Stimulated activated CD4-positive, alpha-beta T cell treated with anti-CD3 and anti-CD28 coated beads, Interleukin-15, amount 100 ng/mL, for 48 hours (primary cell): ENCODE results near the gene SREK1.
A peak's percentile ranks its signal among the peaks of the same experiment; 100 is the strongest.

Experiments
- DNase-seq, 2 donors: peaks; one replicate each; pipeline ENCODE4 v3.0.0-alpha.2; 2020; ENCODE audit warnings: low read depth in 2 of 2

SREK1 gene

GRCh38 chr5:66164044-66164790 lies 20.1 kb downstream of the SREK1 start:
- no peak for DNase-seq

GRCh38 chr5:66168226-66168625 lies 24.1 kb downstream of the SREK1 start:
- DNase-seq = no peak

GRCh38 chr5:66169534-66169933 lies 25.4 kb downstream of the SREK1 start:
- DNase-seq = no peak

GRCh38 chr5:66170195-66170919 lies 26.3 kb downstream of the SREK1 start:
- no peak for DNase-seq

- peak in 1 of 2 donors; percentile 25 for DNase-seq
Observed at GRCh38 chr5:66171349-66172344, 27.5 kb downstream of the SREK1 start.

- DNase-seq = no peak
Observed at GRCh38 chr5:66174338-66174737, 30.2 kb downstream of the SREK1 start.

GRCh38 chr5:66178799-66179198 lies 34.7 kb downstream of the SREK1 start:
- DNase-seq = no peak

- DNase-seq = no peak
Observed at GRCh38 chr5:66179297-66180051, 35.4 kb downstream of the SREK1 start.

- DNase-seq = no peak
Observed at GRCh38 chr5:66180282-66181155, 36.4 kb downstream of the SREK1 start.

GRCh38 chr5:66186108-66186507 lies 42.0 kb downstream of the SREK1 start:
- DNase-seq = no peak

- DNase-seq = no peak
Observed at GRCh38 chr5:66193419-66193818, 49.3 kb downstream of the SREK1 start.

GRCh38 chr5:66197764-66198405 lies 53.8 kb downstream of the SREK1 start:
- no peak for DNase-seq

- no peak for DNase-seq
Observed at GRCh38 chr5:66198837-66199236, 54.7 kb downstream of the SREK1 start.

GRCh38 chr5:66203531-66203930 lies 59.4 kb downstream of the SREK1 start:
- no peak for DNase-seq

- DNase-seq = no peak
Observed at GRCh38 chr5:66206465-66206864, 62.4 kb downstream of the SREK1 start.

GRCh38 chr5:66207800-66208561 lies 63.9 kb downstream of the SREK1 start:
- DNase-seq = no peak

- no peak for DNase-seq
Observed at GRCh38 chr5:66209350-66209749, 65.2 kb downstream of the SREK1 start.

- no peak for DNase-seq
Observed at GRCh38 chr5:66209794-66210193, 65.7 kb downstream of the SREK1 start.

- no peak for DNase-seq
Observed at GRCh38 chr5:66213533-66213932, 69.4 kb downstream of the SREK1 start.
